SW 1271 (cell line): ENCODE measurements around the gene CELF5.
"Not testable (repeated sequence)": the region's sequence is repeated elsewhere in the genome, so short reads cannot be mapped to it uniquely, and the experiment has no call there.

Source experiments
- DNase-seq, 2 experiments: peaks; one replicate each; lab custom pipeline; 2025; lab: John Stamatoyannopoulos, UW

The CELF5 gene

GRCh38 chr19:3322199-3322978, 97.9 kb downstream of the CELF5 start:
- DNase-seq, result no peak

- no peak for DNase-seq
These were observed 98.6 kb downstream of the CELF5 start for GRCh38 chr19:3323026-3323425.

GRCh38 chr19:3323658-3324057, 99.2 kb downstream of the CELF5 start:
- DNase-seq, result no peak

GRCh38 chr19:3324405-3324856, 100.0 kb downstream of the CELF5 start:
- peak in 1 of 2 experiments; percentile 34 for DNase-seq

GRCh38 chr19:3325451-3325850, 101.0 kb downstream of the CELF5 start:
- DNase-seq, result no peak

GRCh38 chr19:3328743-3329142, 104.3 kb downstream of the CELF5 start:
- no peak for DNase-seq

- no peak for DNase-seq
These were observed 105.6 kb downstream of the CELF5 start for GRCh38 chr19:3330047-3330446.

- DNase-seq, result not testable (repeated sequence)
These were observed 107.8 kb downstream of the CELF5 start for GRCh38 chr19:3332232-3332631.

GRCh38 chr19:3333020-3333583, 108.6 kb downstream of the CELF5 start:
- no peak for DNase-seq

- no peak for DNase-seq
These were observed 109.2 kb downstream of the CELF5 start for GRCh38 chr19:3333662-3334061.

- DNase-seq, result not testable (repeated sequence)
These were observed 110.4 kb downstream of the CELF5 start for GRCh38 chr19:3334749-3335430.

GRCh38 chr19:3335431-3336350, 111.2 kb downstream of the CELF5 start:
- no peak for DNase-seq

GRCh38 chr19:3336351-3336679, 111.9 kb downstream of the CELF5 start:
- no peak for DNase-seq

GRCh38 chr19:3336680-3337523, 112.4 kb downstream of the CELF5 start:
- DNase-seq, result no peak

- DNase-seq, result no peak
These were observed 114.2 kb downstream of the CELF5 start for GRCh38 chr19:3338541-3339181.

GRCh38 chr19:3340340-3340739, 115.9 kb downstream of the CELF5 start:
- no peak for DNase-seq

GRCh38 chr19:3342246-3342645, 117.8 kb downstream of the CELF5 start:
- no peak for DNase-seq

- not testable (repeated sequence) for DNase-seq
These were observed 118.5 kb downstream of the CELF5 start for GRCh38 chr19:3342962-3343361.

- peak in 1 of 2 experiments; percentile 34 for DNase-seq
These were observed 119.4 kb downstream of the CELF5 start for GRCh38 chr19:3343619-3344502.
